ENCODE results near the gene SLC25A27. TPM values are rescaled to one million over a fixed set of nuclear protein-coding genes. Genes with fewer than 3 reads are reported as not detected.

The SLC25A27 gene
- total RNA-seq, 3 donors from 2014 or later (not counting 1 experiment from before 2014, with no cell fraction given): 1.7 TPM; not detected in 2

DNA sequence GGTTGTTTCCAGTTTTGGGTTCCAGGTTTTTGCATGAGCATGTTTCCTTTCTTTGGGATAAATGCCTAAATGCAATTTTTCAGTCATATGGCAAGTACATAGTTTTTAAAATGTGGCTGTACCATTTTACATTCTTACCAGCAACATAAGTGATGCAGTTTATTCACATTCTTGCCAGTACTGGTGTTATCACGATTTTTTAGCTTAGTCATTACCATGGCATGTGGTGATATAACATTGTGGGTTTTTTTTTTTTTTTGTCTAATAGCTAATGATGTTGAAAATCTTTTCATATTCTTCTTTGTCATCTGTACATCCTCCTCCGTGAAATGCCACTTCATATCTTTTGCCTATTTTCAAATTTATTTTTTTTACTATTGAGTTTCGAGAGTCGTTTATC is 32.0 kb downstream of the SLC25A27 start:
- ATAC-seq (no peak), DNase-seq (no peak)
- TF ChIP-seq, protein P1, sequence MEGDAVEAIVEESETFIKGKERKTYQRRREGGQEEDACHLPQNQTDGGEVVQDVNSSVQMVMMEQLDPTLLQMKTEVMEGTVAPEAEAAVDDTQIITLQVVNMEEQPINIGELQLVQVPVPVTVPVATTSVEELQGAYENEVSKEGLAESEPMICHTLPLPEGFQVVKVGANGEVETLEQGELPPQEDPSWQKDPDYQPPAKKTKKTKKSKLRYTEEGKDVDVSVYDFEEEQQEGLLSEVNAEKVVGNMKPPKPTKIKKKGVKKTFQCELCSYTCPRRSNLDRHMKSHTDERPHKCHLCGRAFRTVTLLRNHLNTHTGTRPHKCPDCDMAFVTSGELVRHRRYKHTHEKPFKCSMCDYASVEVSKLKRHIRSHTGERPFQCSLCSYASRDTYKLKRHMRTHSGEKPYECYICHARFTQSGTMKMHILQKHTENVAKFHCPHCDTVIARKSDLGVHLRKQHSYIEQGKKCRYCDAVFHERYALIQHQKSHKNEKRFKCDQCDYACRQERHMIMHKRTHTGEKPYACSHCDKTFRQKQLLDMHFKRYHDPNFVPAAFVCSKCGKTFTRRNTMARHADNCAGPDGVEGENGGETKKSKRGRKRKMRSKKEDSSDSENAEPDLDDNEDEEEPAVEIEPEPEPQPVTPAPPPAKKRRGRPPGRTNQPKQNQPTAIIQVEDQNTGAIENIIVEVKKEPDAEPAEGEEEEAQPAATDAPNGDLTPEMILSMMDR (IDR thresholded peaks at IDR 0.05): no peak
- intact Hi-C loops (cut with micrococcal nuclease): no loop called here
- H3K4me3 ChIP-seq (ENCODE audit: low read length): no peak overlapping the region
- Mint-ChIP-seq H3K27me3 (ENCODE audit: low read depth in 2 of 2) (peaks cover 13 to 20% of the 10 kb centered on the region in 2 donors), H3K27ac (no peak overlapping the region), H3K4me1 (no peaks in the 10 kb centered on the region), H3K4me3 (no peak overlapping the region), H3K9me3 (no peaks in the 10 kb centered on the region), H3K36me3 (no peaks in the 10 kb centered on the region)
- 80% methylated on average over 1 of the region's 4 CpGs for WGBS (ENCODE audit: insufficient coverage)
- H3K4me1 ChIP-seq (ENCODE audit: control insufficient read depth, insufficient read depth, low read length): no peaks in the 10 kb centered on the region
- H3K9me3 ChIP-seq (ENCODE audit: control insufficient read depth, insufficient read depth, low read length): no peaks in the 10 kb centered on the region
- no peaks in the 10 kb centered on the region for H3K27me3 ChIP-seq (ENCODE audit: control insufficient read depth, insufficient read depth, low read length)
- H3K36me3 ChIP-seq (ENCODE audit: control insufficient read depth, insufficient read depth, low read length): no peaks in the 10 kb centered on the region
- no peak overlapping the region for H3K27ac ChIP-seq (ENCODE audit: low read length)

DNA sequence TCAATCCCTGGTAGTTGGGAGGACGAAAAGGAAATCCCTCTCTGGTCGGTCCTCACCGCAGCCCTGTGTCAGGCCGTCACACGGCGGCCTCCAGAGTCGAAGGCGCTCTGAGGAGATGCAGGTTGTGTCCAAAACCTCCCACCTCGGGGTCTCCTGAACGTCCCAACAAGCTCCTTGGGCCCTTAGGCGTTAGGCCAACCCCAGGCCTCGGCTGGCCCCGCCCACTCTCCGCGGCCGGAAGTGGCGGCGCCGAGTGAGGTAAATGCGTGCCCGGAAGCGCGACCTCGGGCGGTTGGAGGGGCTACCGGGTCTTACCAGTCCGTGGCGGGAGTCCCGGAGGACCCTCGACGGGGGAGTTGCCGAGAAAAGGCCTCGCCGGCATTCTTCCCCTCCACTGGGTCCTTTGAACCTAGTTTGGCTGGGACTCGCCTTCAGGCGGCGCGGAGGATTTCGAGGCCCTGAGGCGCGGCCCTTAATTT is 34.9 kb downstream of the SLC25A27 start, which contains the start of gene TDRD6:
TSS of gene TDRD6 (plus strand) at position 267 of the 479 bp plus-strand sequence. CDS start 244 bp downstream, outside the sequence.
- no peak within 1 kb of the TSS for H3K27ac ChIP-seq (ENCODE audit: low read length)
- no peaks in the 10 kb centered on the region for H3K9me3 Mint-ChIP-seq
- no peaks in the 10 kb centered on the region for H3K4me1 Mint-ChIP-seq
- ATAC-seq (no peak), DNase-seq (no peak)
- TF ChIP-seq, protein P1 (IDR thresholded peaks at IDR 0.05): no peak
- H3K4me3 ChIP-seq (ENCODE audit: low read length): no peak within 1 kb of the TSS
- no peaks in the 10 kb centered on the region for H3K36me3 Mint-ChIP-seq
- H3K4me1 ChIP-seq (ENCODE audit: control insufficient read depth, insufficient read depth, low read length): no peaks in the 10 kb centered on the region
- WGBS (ENCODE audit: insufficient coverage): 95% methylated on average over 41 of the region's 41 CpGs
- no peaks in the 10 kb centered on the region for H3K36me3 ChIP-seq (ENCODE audit: control insufficient read depth, insufficient read depth, low read length)
- intact Hi-C loops (cut with micrococcal nuclease): no loop called here
- no peak within 1 kb of the TSS for H3K27ac Mint-ChIP-seq
- H3K27me3 Mint-ChIP-seq (ENCODE audit: low read depth in 2 of 2): peaks cover 7 to 24% of the 10 kb centered on the region in 2 donors
- no peak within 1 kb of the TSS for H3K4me3 Mint-ChIP-seq
- no peaks in the 10 kb centered on the region for H3K27me3 ChIP-seq (ENCODE audit: control insufficient read depth, insufficient read depth, low read length)
- H3K9me3 ChIP-seq (ENCODE audit: control insufficient read depth, insufficient read depth, low read length): no peaks in the 10 kb centered on the region

DNA sequence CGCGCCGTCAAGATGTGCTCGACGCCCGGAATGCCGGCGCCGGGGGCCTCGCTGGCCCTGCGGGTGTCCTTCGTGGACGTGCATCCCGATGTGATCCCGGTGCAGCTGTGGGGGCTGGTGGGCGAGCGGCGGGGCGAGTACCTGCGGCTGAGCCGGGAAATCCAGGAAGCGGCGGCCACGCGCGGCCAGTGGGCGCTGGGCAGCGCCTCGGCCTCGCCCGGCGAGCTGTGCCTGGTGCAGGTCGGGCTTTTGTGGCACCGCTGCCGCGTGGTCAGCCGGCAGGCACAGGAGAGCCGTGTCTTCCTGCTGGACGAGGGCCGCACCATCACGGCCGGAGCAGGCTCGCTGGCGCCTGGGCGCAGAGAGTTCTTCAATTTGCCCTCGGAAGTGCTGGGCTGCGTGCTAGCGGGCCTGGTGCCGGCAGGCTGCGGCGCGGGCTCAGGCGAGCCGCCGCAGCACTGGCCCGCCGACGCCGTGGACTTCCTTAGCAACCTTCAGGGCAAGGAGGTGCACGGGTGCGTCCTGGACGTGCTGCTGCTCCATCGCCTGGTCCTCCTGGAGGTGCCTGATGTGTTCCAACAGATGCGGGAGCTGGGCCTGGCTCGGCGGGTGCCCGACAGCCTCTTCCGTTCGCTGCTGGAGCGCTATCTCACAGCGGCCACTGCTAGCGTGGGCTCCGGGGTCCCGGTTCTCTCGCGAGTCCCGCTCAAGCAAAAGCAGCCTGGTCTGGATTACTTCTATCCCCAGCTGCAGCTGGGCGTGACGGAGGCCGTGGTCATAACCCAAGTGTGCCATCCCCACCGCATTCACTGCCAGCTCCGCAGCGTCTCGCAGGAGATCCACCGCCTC is 35.6 kb downstream of the SLC25A27 start:
- 94% methylated on average over 85 of the region's 85 CpGs for WGBS (ENCODE audit: insufficient coverage)
- no peaks in the 10 kb centered on the region for H3K9me3 Mint-ChIP-seq
- no peak overlapping the region for H3K4me3 ChIP-seq (ENCODE audit: low read length)
- intact Hi-C loops (cut with micrococcal nuclease): no loop called here
- H3K9me3 ChIP-seq (ENCODE audit: control insufficient read depth, insufficient read depth, low read length): no peaks in the 10 kb centered on the region
- no peaks in the 10 kb centered on the region for H3K27me3 ChIP-seq (ENCODE audit: control insufficient read depth, insufficient read depth, low read length)
- no peak overlapping the region for H3K4me3 Mint-ChIP-seq
- H3K4me1 ChIP-seq (ENCODE audit: control insufficient read depth, insufficient read depth, low read length): no peaks in the 10 kb centered on the region
- DNase-seq (no peak), ATAC-seq (no peak)
- H3K27me3 Mint-ChIP-seq (ENCODE audit: low read depth in 2 of 2): peaks cover 7 to 24% of the 10 kb centered on the region in 2 donors
- H3K36me3 Mint-ChIP-seq: no peaks in the 10 kb centered on the region
- H3K27ac ChIP-seq (ENCODE audit: low read length): no peak overlapping the region
- H3K27ac Mint-ChIP-seq: no peak overlapping the region
- H3K36me3 ChIP-seq (ENCODE audit: control insufficient read depth, insufficient read depth, low read length): no peaks in the 10 kb centered on the region
- TF ChIP-seq, protein P1 (IDR thresholded peaks at IDR 0.05): no peak
- no peaks in the 10 kb centered on the region for H3K4me1 Mint-ChIP-seq

Data from natural killer cell (primary cell).